ENCODE data around the gene CCDC150. TPM values are rescaled to one million over a fixed set of nuclear protein-coding genes. Genes with fewer than 3 reads are reported as not detected.

Gene CCDC150
- total and polyA plus RNA-seq, 2 of the 8 experiments (the other 6 are each of a cell fraction or from before 2014, with no cell fraction given) = 8.3 to 31.9 TPM

- 78% methylated on average over 3 of the region's 7 CpGs; no CpG with 5 or more reads in 1 of the 2 experiments for WGBS, 2 experiments (ENCODE audit: extremely low coverage in 1 of 2, insufficient coverage in 1 of 2, insufficient read length in 1 of 2, insufficient replicate concordance in 2 of 2, low coverage in 1 of 2, low lambda C conversion rate in 2 of 2, missing lambda C conversion rate in 1 of 2)
- H3K4me1 ChIP-seq (replicated peaks in 1 of 4; ENCODE audit: control insufficient read depth in 3 of 4, insufficient read depth in 4 of 4, low read length in 3 of 4) = peaks cover 0 to 3% (median 0%) of the 10 kb centered on the region in 4 experiments; a peak in 2 of 7 replicates
- no peak overlapping the region for H3K56ac ChIP-seq (replicated peaks; ENCODE audit: insufficient read length, low read depth, low read length)
- H3K4me3 ChIP-seq (ENCODE audit: extremely low read depth in 1 of 4, insufficient read depth in 2 of 4, low read depth in 3 of 4, low read length in 4 of 4) = no peak overlapping the region
- CTCF ChIA-PET (ENCODE audit: partially characterized antibody) = interaction anchor here (0.6 to 3.4 kb wide), 2 partner anchors 8 to 104 kb away, joined by 3 to 23 read pairs; partner anchors contain the start of gene CCDC150
- no peak overlapping the region for H2BK120ac ChIP-seq (replicated peaks; ENCODE audit: low read depth, low read length)
- no peak overlapping the region for H3K27ac ChIP-seq (ENCODE audit: low read depth, low read length)
- FAIRE-seq = no peak
- no peak overlapping the region for H3K18ac ChIP-seq (ENCODE audit: extremely low read depth, low read length)
- H3K14ac ChIP-seq (ENCODE audit: insufficient read length) = no peak overlapping the region
- H3K9ac ChIP-seq (replicated peaks in 1 of 4; ENCODE audit: extremely low read depth in 1 of 4, low read depth in 3 of 4, low read length in 3 of 4) = no peak overlapping the region
- no peak overlapping the region for H2BK20ac ChIP-seq (ENCODE audit: low read length)
- H3K27me3 ChIP-seq (replicated peaks in 1 of 4; ENCODE audit: control insufficient read depth in 3 of 4, extremely low read depth in 1 of 4, insufficient read depth in 3 of 4, low read length in 3 of 4) = no peaks in the 10 kb centered on the region
- H2AFZ ChIP-seq (ENCODE audit: low read length) = no peak overlapping the region
- no peaks in the 10 kb centered on the region for H3K79me1 ChIP-seq (ENCODE audit: low read depth, low read length)
- H2BK12ac ChIP-seq (ENCODE audit: low read depth, low read length) = no peak overlapping the region
- DNase-seq (ENCODE audit: low read depth in 1 of 2, low spot score in 2 of 2) = no peak
- no peak overlapping the region for H4K91ac ChIP-seq (replicated peaks; ENCODE audit: insufficient read length, low read length)
- H3K23me2 ChIP-seq (ENCODE audit: low read depth, low read length) = no peaks in the 10 kb centered on the region
- H3K9me3 ChIP-seq (ENCODE audit: insufficient read depth in 2 of 2, low read depth in 1 of 2, low read length in 1 of 2) = no peaks in the 10 kb centered on the region
- H3K4me2 ChIP-seq (ENCODE audit: insufficient read depth in 1 of 2, low read depth in 2 of 2, low read length in 2 of 2) = no peak overlapping the region
- no peak for TF ChIP-seq POLR2A (IDR thresholded peaks at IDR 0.05; ENCODE audit: control extremely low read depth in 1 of 2, low read depth in 2 of 2, low read length in 2 of 2)
- no peak for TF ChIP-seq RAD21 (IDR thresholded peaks at IDR 0.05 in 1 of 2, conservative IDR thresholded peaks at IDR 0.05 in 1 of 2; ENCODE audit: low read depth in 2 of 2, low read length in 2 of 2)
- TF ChIP-seq BACH1 (IDR thresholded peaks at IDR 0.05; ENCODE audit: low read length) = no peak
- no peak for TF ChIP-seq RFX5 (IDR thresholded peaks at IDR 0.05; ENCODE audit: borderline replicate concordance, low read depth, low read length)
- no peak for TF ChIP-seq SUZ12 (IDR thresholded peaks at IDR 0.05; ENCODE audit: low read length)
- H3K23ac ChIP-seq (ENCODE audit: insufficient read length) = no peak overlapping the region
- H3K36me3 ChIP-seq (ENCODE audit: control insufficient read depth in 2 of 4, insufficient read depth in 4 of 4, low read length in 3 of 4) = peaks cover 0 to 4% (median 0%) of the 10 kb centered on the region in 4 experiments; a peak in 1 of 8 replicates
- no peak overlapping the region for H4K5ac ChIP-seq (ENCODE audit: insufficient read length, low read depth, low read length)
- no peaks in the 10 kb centered on the region for H4K20me1 ChIP-seq (replicated peaks in 1 of 2; ENCODE audit: control insufficient read depth in 1 of 2, insufficient read depth in 2 of 2, low read length in 2 of 2)
- POLR2A ChIA-PET (ENCODE audit: partially characterized antibody) = no interaction called here
- no peak overlapping the region for H2BK15ac ChIP-seq (ENCODE audit: low read length)
- no peaks in the 10 kb centered on the region for H3K79me2 ChIP-seq (ENCODE audit: control insufficient read depth in 1 of 2, insufficient read depth in 2 of 2, low read length in 2 of 2)
- H4K8ac ChIP-seq (ENCODE audit: extremely low read depth, insufficient read depth, low read length) = no peak overlapping the region; the same call in none of the 2 replicates
- no peak overlapping the region for H3K4ac ChIP-seq (replicated peaks; ENCODE audit: insufficient read length, low read depth, low read length)
- H2AK5ac ChIP-seq (ENCODE audit: low read depth, low read length) = no peak overlapping the region
- H2BK5ac ChIP-seq (ENCODE audit: low read depth, low read length) = no peak overlapping the region
Observed at GRCh38 chr2:196743165-196743564, 103.7 kb downstream of the CCDC150 start.
